Measurements from ENCODE around the gene IL1R2. TPM values are rescaled to one million over a fixed set of nuclear protein-coding genes. Genes with fewer than 3 reads are reported as not detected.

IL1R2 gene
- total RNA-seq, 1 experiment from 2014 or later = 10.1 TPM

- no peak for DNase-seq
- Histone ChIP-seq H3K9me3 (peaks cover 10% of the 10 kb centered on the region; the same call in 1 of the 2 replicates), H3K4me1 (peaks cover 16% of the 10 kb centered on the region), H3K4me3 (ENCODE audit: low read depth, low read length) (no peak overlapping the region), H3K27me3 (replicated peaks; ENCODE audit: control insufficient read depth, insufficient read depth, low read length) (no peaks in the 10 kb centered on the region), H3K36me3 (ENCODE audit: control insufficient read depth, insufficient read depth, low read length) (no peaks in the 10 kb centered on the region)
- Mint-ChIP-seq H3K4me1 (ENCODE audit: low read depth, unreplicated experiment) (peaks cover 8% of the 10 kb centered on the region), H3K9me3 (ENCODE audit: unreplicated experiment) (peaks cover 19% of the 10 kb centered on the region), H3K36me3 (ENCODE audit: insufficient read depth, unreplicated experiment) (no peaks in the 10 kb centered on the region), H3K4me3 (ENCODE audit: unreplicated experiment) (no peak overlapping the region), H3K27me3 (ENCODE audit: insufficient read depth, unreplicated experiment) (no peaks in the 10 kb centered on the region), H3K27ac (ENCODE audit: unreplicated experiment) (no peak overlapping the region)
- ChIA-PET CTCF (no interaction called here), POLR2A (no interaction called here)
- TF ChIP-seq, protein P1, sequence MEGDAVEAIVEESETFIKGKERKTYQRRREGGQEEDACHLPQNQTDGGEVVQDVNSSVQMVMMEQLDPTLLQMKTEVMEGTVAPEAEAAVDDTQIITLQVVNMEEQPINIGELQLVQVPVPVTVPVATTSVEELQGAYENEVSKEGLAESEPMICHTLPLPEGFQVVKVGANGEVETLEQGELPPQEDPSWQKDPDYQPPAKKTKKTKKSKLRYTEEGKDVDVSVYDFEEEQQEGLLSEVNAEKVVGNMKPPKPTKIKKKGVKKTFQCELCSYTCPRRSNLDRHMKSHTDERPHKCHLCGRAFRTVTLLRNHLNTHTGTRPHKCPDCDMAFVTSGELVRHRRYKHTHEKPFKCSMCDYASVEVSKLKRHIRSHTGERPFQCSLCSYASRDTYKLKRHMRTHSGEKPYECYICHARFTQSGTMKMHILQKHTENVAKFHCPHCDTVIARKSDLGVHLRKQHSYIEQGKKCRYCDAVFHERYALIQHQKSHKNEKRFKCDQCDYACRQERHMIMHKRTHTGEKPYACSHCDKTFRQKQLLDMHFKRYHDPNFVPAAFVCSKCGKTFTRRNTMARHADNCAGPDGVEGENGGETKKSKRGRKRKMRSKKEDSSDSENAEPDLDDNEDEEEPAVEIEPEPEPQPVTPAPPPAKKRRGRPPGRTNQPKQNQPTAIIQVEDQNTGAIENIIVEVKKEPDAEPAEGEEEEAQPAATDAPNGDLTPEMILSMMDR (IDR thresholded peaks at IDR 0.05; ENCODE audit: insufficient read depth in 1 of 2, low read depth in 1 of 2, low read length in 1 of 2, severe bottlenecking in 1 of 2, unreplicated experiment in 1 of 2) = no peak
- intact Hi-C loops (cut with micrococcal nuclease; ENCODE audit: unreplicated experiment) = no loop called here
- BruUV-seq (replicated peaks) = no TSS peak
Observed at GRCh38 chr2:102073168-102073724, 81.5 kb downstream of the IL1R2 start.

GRCh38 chr2:102074152-102074783, 82.5 kb downstream of the IL1R2 start:
- no peaks in the 10 kb centered on the region for H3K36me3 Mint-ChIP-seq (ENCODE audit: insufficient read depth, unreplicated experiment)
- Histone ChIP-seq H3K9me3 (peaks cover 10% of the 10 kb centered on the region; the same call in 1 of the 2 replicates), H3K4me1 (peaks cover 14% of the 10 kb centered on the region), H3K4me3 (ENCODE audit: low read depth, low read length) (no peak overlapping the region), H3K27me3 (replicated peaks; ENCODE audit: control insufficient read depth, insufficient read depth, low read length) (no peaks in the 10 kb centered on the region), H3K36me3 (ENCODE audit: control insufficient read depth, insufficient read depth, low read length) (no peaks in the 10 kb centered on the region)
- H3K9me3 Mint-ChIP-seq (ENCODE audit: unreplicated experiment) = peaks cover 19% of the 10 kb centered on the region
- H3K27me3 Mint-ChIP-seq (ENCODE audit: insufficient read depth, unreplicated experiment) = no peaks in the 10 kb centered on the region
- no peak overlapping the region for H3K27ac Mint-ChIP-seq (ENCODE audit: unreplicated experiment)
- ChIA-PET CTCF (no interaction called here), POLR2A (no interaction called here)
- no peak overlapping the region for H3K4me3 Mint-ChIP-seq (ENCODE audit: unreplicated experiment)
- TF ChIP-seq, protein P1 (IDR thresholded peaks at IDR 0.05; ENCODE audit: insufficient read depth in 1 of 2, low read depth in 1 of 2, low read length in 1 of 2, severe bottlenecking in 1 of 2, unreplicated experiment in 1 of 2) = no peak
- H3K4me1 Mint-ChIP-seq (ENCODE audit: low read depth, unreplicated experiment) = peaks cover 8% of the 10 kb centered on the region
- no TSS peak for BruUV-seq (replicated peaks)
- intact Hi-C loops (cut with micrococcal nuclease; ENCODE audit: unreplicated experiment) = no loop called here
- DNase-seq = no peak

DNA sequence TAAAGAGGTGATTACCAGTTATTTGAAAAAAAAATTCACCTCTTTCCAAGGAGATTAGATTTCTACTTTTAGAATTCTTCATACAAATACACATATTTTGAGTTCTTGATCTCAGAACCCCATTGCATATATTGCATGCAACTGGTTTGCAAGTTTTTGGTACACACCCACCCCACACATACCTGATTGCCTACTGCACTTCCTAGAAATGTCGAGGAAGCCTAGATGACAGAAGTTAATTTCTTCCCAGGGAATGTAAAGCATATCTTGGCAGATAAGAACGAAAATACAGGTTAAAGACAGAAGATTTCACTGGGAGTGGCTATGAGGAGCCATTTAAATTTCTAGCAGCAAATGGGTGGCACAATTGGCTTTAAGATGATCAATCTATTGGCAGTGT, 83.7 kb downstream of the IL1R2 start:
- Mint-ChIP-seq H3K9me3 (ENCODE audit: unreplicated experiment) (peaks cover 19% of the 10 kb centered on the region), H3K27ac (ENCODE audit: unreplicated experiment) (no peak overlapping the region), H3K4me3 (ENCODE audit: unreplicated experiment) (no peak overlapping the region), H3K27me3 (ENCODE audit: insufficient read depth, unreplicated experiment) (no peaks in the 10 kb centered on the region), H3K36me3 (ENCODE audit: insufficient read depth, unreplicated experiment) (no peaks in the 10 kb centered on the region), H3K4me1 (ENCODE audit: low read depth, unreplicated experiment) (peaks cover under 1% of the 10 kb centered on the region)
- Histone ChIP-seq H3K27me3 (replicated peaks; ENCODE audit: control insufficient read depth, insufficient read depth, low read length) (no peaks in the 10 kb centered on the region), H3K4me3 (ENCODE audit: low read depth, low read length) (no peak overlapping the region), H3K9me3 (peaks cover 10% of the 10 kb centered on the region; the same call in 1 of the 2 replicates), H3K4me1 (peaks cover 2% of the 10 kb centered on the region), H3K36me3 (ENCODE audit: control insufficient read depth, insufficient read depth, low read length) (no peaks in the 10 kb centered on the region)
- CTCF ChIA-PET = no interaction called here
- intact Hi-C loops (cut with micrococcal nuclease; ENCODE audit: unreplicated experiment) = no loop called here
- POLR2A ChIA-PET = no interaction called here
- DNase-seq = no peak
- BruUV-seq (replicated peaks) = no TSS peak
- TF ChIP-seq, protein P1 (IDR thresholded peaks at IDR 0.05; ENCODE audit: insufficient read depth in 1 of 2, low read depth in 1 of 2, low read length in 1 of 2, severe bottlenecking in 1 of 2, unreplicated experiment in 1 of 2) = no peak
